Colonic mucosa (tissue), 4 donors: ENCODE results near the gene AP1G1. TPM values are rescaled to one million over a fixed set of nuclear protein-coding genes. Genes with fewer than 3 reads are reported as not detected.

Experiments used
- DNase-seq: peaks from one replicate; pipeline ENCODE4 v3.0.0-alpha.2; 2020
- H3K27ac ChIP-seq: fragments of 200-600 bp; one replicate; pipeline ENCODE4 v1.8.0; 2021
- H3K27me3 ChIP-seq: fragments of 200-600 bp; one replicate; pipeline ENCODE4 v1.8.0; 2021
- H3K36me3 ChIP-seq: fragments of 200-600 bp; one replicate; pipeline ENCODE4 v1.8.0; 2021
- H3K4me1 ChIP-seq: fragments of 200-600 bp; one replicate; pipeline ENCODE4 v1.8.0; 2021; ENCODE audit warnings: mild to moderate bottlenecking
- H3K4me3 ChIP-seq: fragments of 200-600 bp; one replicate; pipeline ENCODE4 v1.8.0; 2021
- H3K9ac ChIP-seq, 2 donors: one replicate each; pipeline ENCODE4 v1.7.0; 2013; ENCODE audit warnings: control low read depth in 2 of 2, low read depth in 2 of 2, low read length in 2 of 2
- H3K9me3 ChIP-seq: fragments of 200-600 bp; one replicate; pipeline ENCODE4 v1.8.0; 2021
- CTCF ChIP-seq: fragments of 200-600 bp; IDR thresholded peaks from one replicate; pipeline ENCODE4 v1.8.0; 2022; ENCODE audit warnings: antibody characterized with exemption, mild to moderate bottlenecking
- intact Hi-C: fragments of 100-400 bp; cut with DNase I; formaldehyde crosslinking; loops from one replicate; pipeline ENCODE4 v1.14.1; 2022
- total RNA-seq, 2 donors: library from RNA; stranded (reverse); fragmentation: NEBNext Ultra II Directional in 1 of 2; extraction: Animal tissue kit (Norgen Biotek cat#: 25700) in 1 of 2; gene quantifications; one replicate each; pipeline ENCODE4 v1.2.1, GENCODE V29; 2021
- donor health status: healthy.
- donor health status: DM: no; HTN: no; CAD: no.
- donor health status: DM: no; HTN: no; CAD: no.

AP1G1 gene
- total RNA-seq, 2 donors from 2014 or later, result 101 to 102 TPM

- Histone ChIP-seq H3K27me3 (no peaks in the 10 kb centered on the region), H3K4me1 (peaks cover 7% of the 10 kb centered on the region), H3K27ac (peak overlapping the region; percentile 74), H3K9ac (peak overlapping the region in 1 of 2 donors; percentile 19), H3K4me3 (no peak overlapping the region), H3K36me3 (no peaks in the 10 kb centered on the region), H3K9me3 (no peaks in the 10 kb centered on the region)
- DNase-seq, result no peak
- intact Hi-C loops, result no loop called here
- TF ChIP-seq CTCF, result no peak
Measured at GRCh38 chr16:71709229-71709781, 99.3 kb downstream of the AP1G1 start.

DNA sequence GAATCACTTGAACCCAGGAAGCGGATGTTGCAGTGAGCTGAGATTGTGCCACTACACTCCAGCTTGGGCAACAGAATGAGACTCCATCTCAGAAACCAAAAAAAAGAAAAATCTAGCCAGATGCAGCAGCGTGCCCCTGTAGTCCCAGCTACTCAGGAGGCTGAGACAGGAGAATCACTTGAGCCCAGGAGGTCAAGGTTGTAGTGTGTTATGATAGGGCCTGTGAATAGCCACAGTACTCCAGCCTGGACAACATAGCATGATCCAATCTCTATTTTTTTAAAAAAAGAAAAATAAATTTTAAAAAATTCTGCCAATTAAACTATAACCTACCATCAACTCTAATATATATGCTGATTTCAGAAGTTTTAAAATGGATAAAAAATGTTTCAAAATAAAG, 99.9 kb downstream of the AP1G1 start:
- H3K4me1 ChIP-seq, result peaks cover 7% of the 10 kb centered on the region
- intact Hi-C loops, result no loop called here
- H3K36me3 ChIP-seq, result no peaks in the 10 kb centered on the region
- DNase-seq, result no peak
- H3K9ac ChIP-seq, result no peak overlapping the region
- H3K27me3 ChIP-seq, result no peaks in the 10 kb centered on the region
- H3K4me3 ChIP-seq, result no peak overlapping the region
- H3K27ac ChIP-seq, result peak overlapping the region; percentile 74
- TF ChIP-seq CTCF, result no peak
- no peaks in the 10 kb centered on the region for H3K9me3 ChIP-seq

- no peak for DNase-seq
- no peaks in the 10 kb centered on the region for H3K9me3 ChIP-seq
- no peaks in the 10 kb centered on the region for H3K36me3 ChIP-seq
- TF ChIP-seq CTCF, result no peak
- no peak overlapping the region for H3K9ac ChIP-seq
- H3K27ac ChIP-seq, result peak overlapping the region; percentile 74
- peaks cover 7% of the 10 kb centered on the region for H3K4me1 ChIP-seq
- intact Hi-C loops, result no loop called here
- no peak overlapping the region for H3K4me3 ChIP-seq
- H3K27me3 ChIP-seq, result no peaks in the 10 kb centered on the region
Measured at GRCh38 chr16:71707199-71707598, 101.4 kb downstream of the AP1G1 start.

DNA sequence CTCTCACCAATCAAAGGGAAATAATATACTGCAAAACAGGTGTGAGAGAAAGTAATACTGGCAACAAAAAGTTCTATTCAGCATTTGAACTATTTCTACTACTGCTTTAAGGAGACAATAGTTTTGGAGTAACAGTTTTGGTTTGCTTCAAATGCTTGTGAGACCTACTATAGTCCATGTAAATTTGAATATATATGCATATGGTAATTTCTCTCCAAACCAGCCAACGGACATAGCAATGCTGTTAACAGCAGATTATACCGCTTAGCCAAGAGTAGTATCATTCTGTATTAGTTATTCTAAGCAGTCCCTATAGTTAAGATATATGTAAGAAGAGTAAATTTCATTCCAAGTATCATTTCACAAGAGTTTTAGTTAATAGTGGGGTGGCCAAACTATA, 102.6 kb downstream of the AP1G1 start:
- Histone ChIP-seq H3K4me3 (no peak overlapping the region), H3K9ac (no peak overlapping the region), H3K4me1 (peaks cover 7% of the 10 kb centered on the region), H3K36me3 (no peaks in the 10 kb centered on the region), H3K27me3 (no peaks in the 10 kb centered on the region), H3K9me3 (no peaks in the 10 kb centered on the region), H3K27ac (no peak overlapping the region)
- DNase-seq, result no peak
- intact Hi-C loops, result no loop called here
- TF ChIP-seq CTCF, result no peak

GRCh38 chr16:71703333-71703732, 105.3 kb downstream of the AP1G1 start:
- Histone ChIP-seq H3K9ac (no peak overlapping the region), H3K27ac (no peak overlapping the region), H3K4me3 (no peak overlapping the region), H3K4me1 (no peaks in the 10 kb centered on the region), H3K36me3 (no peaks in the 10 kb centered on the region), H3K27me3 (no peaks in the 10 kb centered on the region), H3K9me3 (no peaks in the 10 kb centered on the region)
- TF ChIP-seq CTCF, result no peak
- no peak for DNase-seq
- intact Hi-C loops, result no loop called here
